Measurements from ENCODE around the gene HSPA1L.
"Not testable (repeated sequence)": the region's sequence is repeated elsewhere in the genome, so short reads cannot be mapped to it uniquely, and the experiment has no call there.

HSPA1L gene

DNA sequence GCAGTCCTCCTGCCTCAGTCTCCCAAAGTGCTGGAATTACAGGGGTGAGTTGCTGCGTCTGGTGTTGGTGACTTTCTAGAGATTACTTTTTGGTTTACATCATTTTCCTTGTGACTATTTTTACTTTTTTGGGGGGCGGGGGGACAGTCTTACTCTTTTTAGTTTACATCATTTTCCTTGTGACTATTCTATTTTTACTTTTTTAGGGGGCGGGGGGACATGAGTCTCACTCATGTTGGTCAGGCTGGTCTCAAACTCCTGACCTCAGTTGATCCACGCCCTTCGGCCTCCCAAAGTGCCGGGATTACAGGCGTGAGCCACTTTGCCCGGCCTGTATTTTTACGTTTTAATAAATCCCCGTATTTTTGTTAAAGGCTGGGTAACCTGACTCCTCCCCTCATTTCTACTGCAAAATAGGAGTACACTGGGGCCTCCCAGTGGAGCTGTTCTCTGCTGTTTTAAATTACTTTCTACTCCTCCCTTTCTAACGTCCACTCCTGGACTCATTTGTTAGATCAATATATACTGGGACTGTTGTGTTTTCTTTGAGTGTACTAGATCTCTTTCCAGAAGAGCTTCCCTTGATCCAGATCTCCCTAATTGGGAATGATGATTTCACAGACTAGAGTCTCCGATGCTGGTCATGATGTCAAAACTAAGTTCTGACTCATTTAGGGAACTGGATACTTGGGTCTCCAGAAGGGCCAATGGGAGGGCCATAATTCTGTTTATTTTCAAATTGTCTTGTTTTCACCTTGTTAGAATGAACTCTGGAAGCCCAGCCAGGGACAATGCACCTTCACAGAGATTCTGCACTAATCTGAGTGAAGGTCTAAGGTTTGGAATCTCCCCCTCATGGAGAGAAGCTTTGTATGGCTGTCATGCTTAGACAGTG lies 21.6 kb upstream of the HSPA1L start:
- no peak for DNase-seq

DNA sequence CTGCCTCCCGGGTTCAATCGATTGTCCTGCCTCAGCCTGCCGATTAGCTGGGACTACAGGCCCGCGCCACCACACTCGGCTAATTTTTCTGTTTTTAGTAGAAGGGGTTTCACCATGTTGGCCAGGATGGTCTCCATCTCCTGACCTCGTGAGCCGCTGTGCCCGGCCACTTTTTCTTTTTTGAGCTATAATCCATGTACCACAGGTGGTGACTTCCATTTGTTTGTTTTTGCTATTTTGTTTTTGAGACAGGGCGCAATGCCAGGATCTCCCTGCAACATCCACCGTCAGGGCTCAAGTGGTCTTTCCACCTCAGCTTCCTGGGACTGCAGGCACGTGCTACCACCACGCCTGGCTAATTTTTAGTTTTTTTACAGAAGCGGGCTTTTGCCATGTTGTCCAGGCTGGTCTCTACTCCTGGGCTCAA lies 21.0 kb upstream of the HSPA1L start:
- no peak for DNase-seq

DNA sequence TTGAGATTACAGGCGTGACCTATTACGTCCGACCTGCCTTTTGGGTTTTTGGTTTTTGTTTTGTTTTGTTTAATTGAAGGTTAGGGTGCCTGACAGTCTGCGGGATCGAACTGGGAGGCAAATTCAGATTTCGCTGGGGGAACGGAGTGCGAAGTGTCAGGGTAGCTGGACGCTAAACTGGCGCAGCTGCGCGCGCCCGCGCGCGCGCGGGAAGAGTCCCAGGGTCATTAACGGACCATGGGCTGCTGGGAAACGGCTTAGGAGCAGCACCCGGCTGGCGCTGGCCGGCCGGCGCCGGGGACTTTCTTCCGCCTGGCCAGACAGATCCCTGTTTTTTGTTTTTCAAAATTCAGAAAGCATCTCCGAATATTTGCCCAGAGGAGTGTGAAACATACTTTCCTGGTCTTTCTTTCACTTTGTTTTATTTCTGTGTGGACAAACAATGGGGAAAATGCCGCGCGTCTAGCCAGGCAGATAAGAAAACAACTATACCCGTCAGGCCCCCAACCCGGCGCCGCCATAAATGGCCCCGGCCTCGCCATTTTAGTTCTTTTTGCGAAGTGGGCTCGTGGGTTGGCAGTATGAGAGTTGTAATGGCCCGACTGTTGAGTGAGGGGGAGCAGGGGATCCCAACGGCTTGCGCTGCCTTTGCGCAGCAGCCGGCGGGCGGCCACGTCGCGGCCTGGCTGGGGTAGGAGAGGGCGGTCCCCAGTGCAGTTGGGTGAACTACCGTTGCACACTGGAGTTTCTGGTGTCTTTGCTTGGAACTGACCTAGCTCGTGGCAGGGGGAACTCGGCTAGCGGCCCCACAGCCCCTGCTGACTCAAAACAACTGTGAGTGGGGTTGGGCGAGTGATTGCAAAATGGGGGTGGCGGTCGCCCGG lies 19.5 kb upstream of the HSPA1L start:
- DNase-seq, result peak; percentile 81

DNA sequence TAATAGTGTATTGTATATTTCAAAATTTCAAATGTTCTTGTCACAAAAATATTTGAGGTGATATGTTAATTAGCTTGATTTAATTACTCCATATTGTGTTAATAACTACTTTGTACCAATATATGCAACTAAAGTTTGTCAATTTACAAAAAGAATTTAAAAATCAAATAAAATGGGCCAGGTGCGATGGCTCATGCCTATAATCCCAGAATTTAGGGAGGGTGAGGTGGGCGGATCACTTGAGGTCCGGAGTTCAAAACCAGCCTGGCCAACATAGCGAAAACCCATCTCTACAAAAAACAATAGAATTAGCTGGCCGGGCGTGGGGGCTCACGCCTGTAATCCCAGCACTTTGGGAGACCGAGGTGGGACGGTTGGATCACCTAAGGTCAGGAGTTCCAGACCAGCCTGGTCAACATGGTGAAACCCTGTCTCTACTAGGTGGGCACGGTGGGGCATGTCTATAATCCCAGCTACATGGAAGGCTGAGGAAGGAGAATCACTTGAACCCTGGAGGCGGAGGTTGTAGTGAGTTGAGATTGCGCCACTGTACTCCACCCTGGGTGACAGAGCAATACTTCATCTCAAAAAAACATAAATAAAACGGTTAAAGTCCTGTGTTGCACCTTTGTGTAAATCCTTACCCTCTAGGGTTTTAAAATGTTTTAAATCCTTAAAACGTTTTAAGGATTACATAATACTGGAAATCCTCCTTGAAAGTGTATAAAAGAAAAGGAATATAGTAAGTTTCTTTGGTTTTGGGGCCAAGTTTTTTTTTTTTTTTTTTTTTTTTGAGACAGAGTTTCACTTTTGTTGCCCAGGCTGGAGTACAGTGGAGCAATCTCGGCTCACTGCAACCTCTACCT lies 16.5 kb upstream of the HSPA1L start:
- no peak for DNase-seq

DNA sequence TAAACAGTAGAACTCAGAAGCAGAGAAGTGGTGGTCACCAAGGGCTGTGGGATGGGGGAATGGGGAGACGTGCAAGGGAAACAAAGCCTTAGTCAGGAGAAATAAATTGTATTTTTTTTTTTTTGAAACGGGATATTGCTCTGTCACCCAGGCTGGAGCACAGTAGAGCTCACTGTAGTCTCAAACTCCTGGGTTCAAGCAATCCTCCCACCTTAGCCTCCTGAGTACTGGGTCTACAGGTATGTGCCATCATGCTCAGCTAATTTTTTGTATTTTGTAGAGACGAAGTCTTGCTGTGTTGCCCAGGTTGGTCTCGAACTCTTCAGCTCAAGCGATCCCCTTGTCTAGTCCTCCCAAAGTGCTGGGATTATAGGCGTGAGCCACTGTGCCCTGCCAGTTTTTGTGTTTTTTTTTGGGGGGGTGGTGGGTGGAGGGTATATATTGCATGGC lies 15.8 kb upstream of the HSPA1L start:
- no peak for DNase-seq

DNA sequence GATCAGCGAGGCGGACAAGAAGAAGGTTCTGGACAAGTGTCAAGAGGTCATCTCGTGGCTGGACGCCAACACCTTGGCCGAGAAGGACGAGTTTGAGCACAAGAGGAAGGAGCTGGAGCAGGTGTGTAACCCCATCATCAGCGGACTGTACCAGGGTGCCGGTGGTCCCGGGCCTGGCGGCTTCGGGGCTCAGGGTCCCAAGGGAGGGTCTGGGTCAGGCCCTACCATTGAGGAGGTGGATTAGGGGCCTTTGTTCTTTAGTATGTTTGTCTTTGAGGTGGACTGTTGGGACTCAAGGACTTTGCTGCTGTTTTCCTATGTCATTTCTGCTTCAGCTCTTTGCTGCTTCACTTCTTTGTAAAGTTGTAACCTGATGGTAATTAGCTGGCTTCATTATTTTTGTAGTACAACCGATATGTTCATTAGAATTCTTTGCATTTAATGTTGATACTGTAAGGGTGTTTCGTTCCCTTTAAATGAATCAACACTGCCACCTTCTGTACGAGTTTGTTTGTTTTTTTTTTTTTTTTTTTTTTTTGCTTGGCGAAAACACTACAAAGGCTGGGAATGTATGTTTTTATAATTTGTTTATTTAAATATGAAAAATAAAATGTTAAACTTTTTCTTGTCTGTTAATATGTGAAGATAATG lies 14.7 kb upstream of the HSPA1L start:
- no peak for DNase-seq

DNA sequence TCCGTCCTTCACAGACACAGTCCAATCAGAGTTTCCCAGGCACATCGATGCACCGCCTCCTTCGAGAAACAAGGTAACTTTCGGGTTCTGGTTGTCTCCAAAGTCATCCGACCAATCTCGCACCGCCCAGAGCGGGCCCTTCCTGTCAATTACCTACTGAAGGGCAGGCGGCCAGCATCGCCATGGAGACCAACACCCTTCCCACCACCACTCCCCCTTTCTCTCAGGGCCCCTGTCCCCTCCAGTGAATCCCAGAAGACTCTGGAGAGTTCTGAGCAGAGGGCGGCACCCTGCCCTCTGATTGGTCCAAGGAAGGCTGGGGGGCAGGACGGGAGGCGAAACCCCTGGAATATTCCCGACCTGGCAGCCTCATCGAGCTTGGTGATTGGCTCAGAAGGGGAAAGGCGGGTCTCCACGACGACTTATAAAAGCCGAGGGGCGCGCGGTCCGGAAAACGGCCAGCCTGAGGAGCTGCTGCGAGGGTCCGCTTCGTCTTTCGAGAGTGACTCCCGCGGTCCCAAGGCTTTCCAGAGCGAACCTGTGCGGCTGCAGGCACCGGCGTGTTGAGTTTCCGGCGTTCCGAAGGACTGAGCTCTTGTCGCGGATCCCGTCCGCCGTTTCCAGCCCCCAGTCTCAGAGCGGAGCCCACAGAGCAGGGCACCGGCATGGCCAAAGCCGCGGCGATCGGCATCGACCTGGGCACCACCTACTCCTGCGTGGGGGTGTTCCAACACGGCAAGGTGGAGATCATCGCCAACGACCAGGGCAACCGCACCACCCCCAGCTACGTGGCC lies 12.4 kb upstream of the HSPA1L start, which contains the start of gene HSPA1B:
HSPA1B (plus strand) TSS at position 453 of the 794 bp plus-strand sequence; CDS start at position 666, 213 bp downstream.
- peak; percentile 84 for DNase-seq

DNA sequence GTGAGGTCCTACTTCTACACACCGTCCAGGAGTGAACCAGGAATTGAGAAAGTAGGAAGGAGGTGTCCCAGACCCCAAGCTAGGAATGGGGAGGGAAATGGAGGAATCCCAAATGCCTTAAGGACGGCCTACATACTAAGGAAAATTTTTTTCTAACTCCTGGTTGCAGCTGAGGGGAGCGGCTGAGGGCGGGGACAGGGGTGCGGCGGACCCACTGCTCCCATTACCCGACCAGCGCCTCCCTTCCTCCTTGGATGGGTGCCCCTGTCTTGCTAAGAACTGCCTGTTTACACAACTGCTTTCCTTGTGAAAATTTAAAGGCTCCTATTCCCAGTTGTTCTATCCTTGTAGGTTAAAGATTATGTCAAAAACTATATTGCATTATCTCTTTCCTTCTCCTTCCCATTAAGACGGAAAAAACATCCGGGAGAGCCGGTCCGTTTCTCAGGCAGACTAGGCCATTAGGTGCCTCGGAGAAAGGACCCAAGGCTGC lies 11.8 kb upstream of the HSPA1L start:
- DNase-seq, result no peak

DNA sequence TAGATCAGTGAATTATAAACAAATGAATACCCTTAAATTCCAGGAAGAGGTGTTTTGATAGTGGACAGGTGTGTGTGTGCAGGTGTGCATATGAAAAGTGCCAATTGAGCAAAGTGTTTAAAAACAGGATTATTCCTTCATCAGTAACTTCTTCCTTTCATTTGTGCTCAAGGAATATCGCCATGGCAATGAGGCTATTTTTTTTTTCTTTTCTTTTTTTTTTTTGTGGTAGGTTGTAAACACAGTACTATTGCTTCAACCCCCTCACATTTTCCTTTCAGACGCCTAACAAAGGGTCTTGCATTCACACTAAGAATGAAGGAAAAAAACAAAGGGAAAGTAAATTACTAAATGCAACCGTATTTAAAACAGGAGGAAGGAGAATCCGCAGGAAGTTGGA lies 10.5 kb upstream of the HSPA1L start:
- DNase-seq, result no peak

DNA sequence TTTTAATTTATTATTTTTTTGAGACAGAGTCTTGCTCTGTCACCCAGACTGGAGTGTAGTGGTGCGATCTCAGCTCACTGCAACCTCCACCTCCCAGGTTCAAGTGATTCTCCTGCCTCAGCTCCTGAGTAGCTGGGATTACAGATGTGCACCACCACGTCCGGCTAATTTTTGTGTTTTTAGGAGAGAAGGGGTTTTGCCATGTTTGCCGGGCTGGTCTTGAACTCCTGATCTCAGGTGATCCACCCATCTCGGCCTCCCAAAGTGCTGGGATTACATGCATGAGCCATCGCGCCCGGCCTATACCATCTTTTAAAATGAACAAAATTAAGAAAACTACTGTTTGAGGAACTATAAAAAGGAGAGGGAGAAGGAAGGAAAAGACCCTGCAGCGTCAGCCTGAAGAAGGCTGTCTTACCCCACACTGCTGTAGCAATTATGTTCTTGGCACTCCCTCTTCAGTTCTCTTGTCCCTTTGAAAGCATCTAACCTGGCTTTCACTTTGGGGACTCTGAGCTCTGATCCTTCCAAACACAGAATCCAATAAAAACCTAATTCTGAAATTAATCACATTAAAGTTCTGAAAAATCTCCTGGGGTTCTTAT lies 8.6 kb upstream of the HSPA1L start:
- not testable (repeated sequence) for DNase-seq

DNA sequence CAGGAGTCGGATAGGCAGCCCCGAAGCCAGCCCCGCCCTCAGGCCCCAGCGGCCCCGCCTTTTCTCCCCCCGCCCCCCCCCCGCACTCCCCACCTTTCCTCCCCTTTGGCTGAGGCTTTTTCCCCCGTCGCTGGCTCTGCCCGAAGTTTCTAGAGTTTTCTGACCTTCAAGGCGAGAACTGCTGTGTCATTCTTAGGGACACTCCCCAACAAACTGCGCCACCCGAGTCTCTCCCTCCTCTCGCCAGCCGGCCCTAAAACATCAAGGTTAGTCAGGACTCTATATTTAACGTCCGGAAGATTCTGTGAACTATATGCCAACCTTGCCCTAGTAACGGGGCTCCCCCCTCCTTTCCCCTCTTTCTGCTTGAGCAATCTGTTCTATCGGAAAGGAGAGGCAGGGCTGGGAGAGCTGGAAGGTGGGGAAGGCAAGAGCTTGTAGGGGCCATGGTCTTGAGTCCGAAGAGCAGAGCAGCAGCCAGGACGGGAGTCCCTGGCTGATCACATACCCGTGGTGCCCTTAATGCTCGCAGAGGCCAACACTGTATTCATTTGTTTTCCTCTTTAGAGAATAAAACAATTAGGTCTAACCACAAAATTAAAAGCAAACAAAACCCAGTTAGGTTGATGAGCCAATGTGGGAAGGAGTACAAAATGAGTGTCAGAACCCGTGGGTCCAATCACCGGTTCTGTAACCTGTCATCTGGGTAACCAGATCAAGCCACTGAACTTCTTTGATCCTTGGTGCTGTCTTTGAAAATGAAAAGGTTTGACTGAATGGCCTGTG lies 7.1 kb upstream of the HSPA1L start:
- DNase-seq, result peak; percentile 69

DNA sequence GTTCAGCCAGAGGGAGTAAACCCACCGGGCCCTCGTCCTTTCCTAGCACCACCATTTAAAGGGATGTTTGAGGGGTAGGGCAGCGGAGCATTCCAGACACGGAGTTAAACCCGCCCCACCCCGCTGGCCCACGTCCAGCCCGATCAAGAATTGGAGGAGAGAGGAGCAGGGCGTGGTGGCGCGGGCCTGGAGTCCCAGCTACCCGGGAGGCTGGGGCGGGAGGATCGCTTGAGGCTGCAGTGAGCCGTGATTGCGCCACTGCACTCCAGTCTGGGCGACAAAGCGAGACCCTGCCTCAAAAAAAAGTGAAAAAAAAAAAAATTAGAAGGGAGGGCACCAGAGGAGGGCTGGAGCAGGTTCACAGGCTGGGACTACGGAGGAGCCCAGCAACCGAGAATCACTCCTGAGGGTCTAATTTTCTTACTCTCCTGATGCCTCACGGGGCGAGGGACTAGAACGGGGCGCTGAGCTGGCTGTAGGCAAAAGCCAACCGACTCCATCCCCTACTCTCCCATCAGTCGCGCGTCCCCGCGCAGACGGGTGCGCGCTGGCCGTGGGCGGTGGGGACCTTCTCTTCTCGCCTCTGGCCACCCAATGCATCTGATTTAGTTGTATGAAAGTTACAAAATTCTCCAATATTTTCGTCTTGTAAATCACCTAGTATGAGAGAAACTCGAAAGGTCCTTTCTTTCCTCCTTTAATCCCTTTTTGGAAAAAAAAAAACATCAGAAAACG lies 6.4 kb upstream of the HSPA1L start:
- DNase-seq, result peak; percentile 75

DNA sequence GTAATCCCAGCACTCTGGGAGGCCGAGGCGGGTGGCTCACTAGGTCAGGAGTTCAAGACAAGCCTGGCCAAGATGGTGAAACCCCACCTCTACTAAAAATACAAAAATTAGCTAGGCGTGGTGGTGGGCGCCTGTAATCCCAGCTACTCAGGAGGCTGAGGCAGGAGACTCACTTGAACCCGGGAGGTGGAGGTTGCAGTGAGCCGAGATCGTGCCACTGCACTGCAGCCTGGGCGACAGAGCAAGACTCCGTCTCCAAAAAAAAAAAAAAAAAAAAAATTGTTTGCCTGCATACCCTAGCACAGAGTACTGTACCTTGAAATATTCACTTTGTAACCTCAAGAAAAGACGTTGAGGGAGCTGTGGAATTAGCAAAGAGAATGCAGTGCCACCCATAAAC lies 5.3 kb upstream of the HSPA1L start:
- DNase-seq, result not testable (repeated sequence)

DNA sequence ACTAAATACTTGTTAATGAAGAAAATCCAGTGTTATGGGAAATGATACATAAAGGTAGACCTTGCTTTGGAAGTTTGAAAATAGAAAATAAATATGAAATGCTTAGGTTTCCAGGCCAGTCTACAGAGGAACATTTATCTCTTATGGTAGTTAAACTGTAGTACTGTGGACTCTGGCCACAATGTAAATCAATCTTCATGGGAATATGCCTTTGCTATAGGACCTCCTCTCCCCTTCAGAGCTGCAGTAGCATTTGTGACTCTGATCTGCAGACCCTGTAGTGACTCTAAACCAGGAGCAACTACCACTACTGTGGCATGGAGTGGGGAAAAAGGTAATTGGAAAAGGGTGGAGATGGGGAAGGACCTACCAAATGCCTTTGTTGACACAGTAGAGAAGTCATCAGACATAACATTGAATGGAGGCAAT lies 4.8 kb upstream of the HSPA1L start:
- DNase-seq, result no peak

DNA sequence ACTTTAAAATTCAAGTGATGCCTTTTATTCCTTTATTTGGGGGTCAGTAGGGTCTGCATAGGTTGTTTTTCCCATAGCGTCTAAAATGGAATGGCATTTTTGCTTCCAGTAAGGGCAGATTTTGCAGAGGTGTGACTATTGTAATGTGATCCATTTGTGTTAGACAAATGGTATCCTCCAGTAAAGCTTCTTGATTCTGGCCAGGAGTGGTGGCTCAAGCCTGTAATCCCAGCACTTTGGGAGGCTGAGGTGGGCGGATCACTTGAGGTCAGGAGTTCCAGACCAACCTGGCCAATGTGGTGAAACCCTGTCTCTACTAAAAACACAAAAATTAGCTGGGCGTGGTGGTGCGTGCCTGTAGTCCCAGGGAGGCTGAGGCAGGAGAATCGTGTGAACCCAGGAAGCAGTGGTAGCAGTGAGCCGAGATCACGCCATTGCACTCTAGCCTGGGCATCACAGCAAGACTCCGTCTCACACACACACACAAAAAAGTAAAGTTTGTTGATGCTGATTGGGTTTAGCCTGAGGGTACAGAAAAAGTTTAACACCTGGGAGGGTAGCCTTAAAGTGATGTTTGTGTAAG lies 2.9 kb upstream of the HSPA1L start:
- DNase-seq, result not testable (repeated sequence)

DNA sequence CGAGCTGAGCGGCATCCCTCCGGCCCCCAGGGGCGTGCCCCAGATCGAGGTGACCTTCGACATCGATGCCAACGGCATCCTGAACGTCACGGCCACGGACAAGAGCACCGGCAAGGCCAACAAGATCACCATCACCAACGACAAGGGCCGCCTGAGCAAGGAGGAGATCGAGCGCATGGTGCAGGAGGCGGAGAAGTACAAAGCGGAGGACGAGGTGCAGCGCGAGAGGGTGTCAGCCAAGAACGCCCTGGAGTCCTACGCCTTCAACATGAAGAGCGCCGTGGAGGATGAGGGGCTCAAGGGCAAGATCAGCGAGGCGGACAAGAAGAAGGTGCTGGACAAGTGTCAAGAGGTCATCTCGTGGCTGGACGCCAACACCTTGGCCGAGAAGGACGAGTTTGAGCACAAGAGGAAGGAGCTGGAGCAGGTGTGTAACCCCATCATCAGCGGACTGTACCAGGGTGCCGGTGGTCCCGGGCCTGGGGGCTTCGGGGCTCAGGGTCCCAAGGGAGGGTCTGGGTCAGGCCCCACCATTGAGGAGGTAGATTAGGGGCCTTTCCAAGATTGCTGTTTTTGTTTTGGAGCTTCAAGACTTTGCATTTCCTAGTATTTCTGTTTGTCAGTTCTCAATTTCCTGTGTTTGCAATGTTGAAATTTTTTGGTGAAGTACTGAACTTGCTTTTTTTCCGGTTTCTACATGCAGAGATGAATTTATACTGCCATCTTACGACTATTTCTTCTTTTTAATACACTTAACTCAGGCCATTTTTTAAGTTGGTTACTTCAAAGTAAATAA lies 2.2 kb upstream of the HSPA1L start:
- not testable (repeated sequence) for DNase-seq

DNA sequence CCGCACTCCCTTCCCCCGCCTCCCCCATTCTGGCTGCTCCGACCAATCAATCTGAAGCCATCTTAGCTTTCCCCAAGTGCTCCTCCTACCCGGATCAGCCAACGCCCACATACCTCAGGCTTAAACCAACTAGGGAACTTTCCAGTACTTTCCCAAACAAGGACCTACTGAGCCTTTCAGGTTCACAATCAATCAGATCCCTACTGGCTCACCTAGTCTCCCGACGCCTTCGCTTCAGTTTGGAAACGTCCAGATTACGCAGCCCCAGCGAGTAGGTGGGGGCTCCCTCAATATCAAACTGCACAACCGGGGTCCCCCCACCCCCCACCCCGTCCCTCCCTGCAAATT lies 432 bp downstream of the HSPA1L start:
- DNase-seq, result peak; percentile 57

DNA sequence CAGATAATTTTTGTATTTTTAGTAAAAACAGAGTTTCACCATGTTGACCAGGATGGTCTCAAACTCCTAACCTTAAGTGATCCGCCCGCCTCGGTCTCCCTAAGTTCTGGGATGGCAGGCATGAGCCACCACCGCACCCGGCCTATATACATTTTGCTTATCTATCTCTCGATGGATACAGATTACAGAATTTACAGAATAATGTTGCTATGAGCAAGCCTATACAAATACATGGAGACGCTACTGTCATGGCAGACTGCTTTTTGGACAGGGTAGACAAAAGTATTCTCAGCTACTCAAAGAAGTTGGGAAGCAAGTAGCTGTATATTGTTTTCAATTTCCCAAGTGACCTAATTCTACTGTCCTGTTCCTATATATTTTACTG lies 1.6 kb downstream of the HSPA1L start:
- DNase-seq, result no peak
